SK-N-SH (cell line): ENCODE measurements around the gene SCML2. TPM values are rescaled to one million over a fixed set of nuclear protein-coding genes. Genes with fewer than 3 reads are reported as not detected.

Experiments
- CTCF ChIA-PET: fragments of 300-600, 350-600 bp; formaldehyde crosslinking; extraction: SDS; loops from one replicate; lab custom pipeline; 2021; lab: Yijun Ruan, JAX
- POLR2A ChIA-PET: fragments of 350-600 bp; sonication (Branson Sonifier 250); formaldehyde crosslinking; extraction: SDS; loops from one replicate; lab custom pipeline; 2020; ENCODE audit warnings: antibody characterized with exemption, inconsistent platforms; lab: Yijun Ruan, JAX
- DNase-seq: peaks from one replicate; pipeline ENCODE4 v3.0.0; 2012
- H2AFZ ChIP-seq: fragments of 200-600 bp; sonication (generic); 2 replicates; pipeline ENCODE4 v1.8.1; 2016; ENCODE audit warnings: antibody characterized with exemption, mild to moderate bottlenecking, low read depth
- H3F3A ChIP-seq: fragments of 200-600 bp; sonication (generic); replicated peaks from 2 replicates; pipeline ENCODE3; 2016; ENCODE audit warnings: antibody characterized with exemption, mild to moderate bottlenecking; ENCODE audit not compliant: insufficient read depth
- H3K27ac ChIP-seq, 2 experiments: fragments of 200-500 bp in 1 of 2; fragments of 200-600 bp in 1 of 2; sonication (Bioruptor generic) in 1 of 2; sonication (generic), shearing (Covaris generic) in 1 of 2; 2 replicates each; pipeline versions ENCODE4 v1.5.1 to v1.6.1; 2014 to 2016; ENCODE audit warnings: low read depth in 2 of 2, inconsistent platforms in 1 of 2, low read length in 1 of 2, mild to moderate bottlenecking in 1 of 2, mixed read lengths in 1 of 2
- H3K27me3 ChIP-seq: fragments of 200-600 bp; sonication (generic), shearing (Covaris generic); 2 replicates; pipeline ENCODE4 v1.6.1; 2016; ENCODE audit warnings: mixed run types; ENCODE audit not compliant: insufficient read depth
- H3K36me3 ChIP-seq, 2 experiments: fragments of 200-500 bp in 1 of 2; fragments of 200-600 bp in 1 of 2; sonication (Bioruptor generic) in 1 of 2; sonication (generic) in 1 of 2; replicated peaks in 1 of 2; 2 replicates each; pipeline versions ENCODE3 to v1.5.1; 2014 to 2016; ENCODE audit warnings: low read length in 1 of 2, mild to moderate bottlenecking in 1 of 2; ENCODE audit not compliant: insufficient read depth in 2 of 2, control insufficient read depth in 1 of 2
- H3K4me1 ChIP-seq, 2 experiments: fragments of 200-500 bp in 1 of 2; fragments of 200-600 bp in 1 of 2; sonication (Bioruptor generic) in 1 of 2; sonication (generic), shearing (Covaris generic) in 1 of 2; 2 replicates each; pipeline versions ENCODE4 v1.5.1 to v1.6.1; 2014 to 2016; ENCODE audit warnings: low read depth in 1 of 2, low read length in 1 of 2, mixed run types in 1 of 2; ENCODE audit not compliant: insufficient read depth in 2 of 2, control insufficient read depth in 1 of 2
- H3K4me2 ChIP-seq: fragments of 200-600 bp; sonication (generic), shearing (Covaris generic); 2 replicates; pipeline ENCODE4 v1.6.1; 2017; ENCODE audit warnings: mixed run types
- H3K4me3 ChIP-seq, 2 experiments: fragments of 200-500 bp in 1 of 2; fragments of 200-600 bp in 1 of 2; sonication (Bioruptor generic) in 1 of 2; sonication (generic), shearing (Covaris generic) in 1 of 2; 2 replicates each; pipeline versions ENCODE4 v1.5.1 to v1.8.1; 2014 to 2016; ENCODE audit warnings: low read depth in 2 of 2, inconsistent platforms in 1 of 2, low read length in 1 of 2, mild to moderate bottlenecking in 1 of 2, mixed read lengths in 1 of 2, moderate library complexity in 1 of 2
- H3K79me2 ChIP-seq: fragments of 200-600 bp; sonication (generic); 2 replicates; pipeline ENCODE4 v1.8.1; 2017; ENCODE audit warnings: mild to moderate bottlenecking; ENCODE audit not compliant: insufficient read depth
- H3K9ac ChIP-seq: fragments of 200-600 bp; sonication (generic); 2 replicates; pipeline ENCODE4 v1.6.1; 2017; ENCODE audit warnings: mixed run types
- H3K9me2 ChIP-seq: fragments of 200-600 bp; sonication (generic); 2 replicates; pipeline ENCODE4 v1.6.1; 2017; ENCODE audit warnings: mixed run types
- H3K9me3 ChIP-seq: fragments of 200-600 bp; sonication (generic); 2 replicates; pipeline ENCODE4 v1.6.1; 2017; ENCODE audit warnings: mixed run types, mild to moderate bottlenecking, moderate library complexity
- H4K20me1 ChIP-seq: fragments of 200-600 bp; sonication (generic); 2 replicates; pipeline ENCODE4 v1.6.1; 2017; ENCODE audit warnings: mild to moderate bottlenecking, mixed run types; ENCODE audit not compliant: insufficient read depth
- CTCF ChIP-seq: fragments of 200-600 bp; sonication (generic); IDR thresholded peaks from 2 replicates; pipeline ENCODE4 v1.6.1; 2017; ENCODE audit warnings: antibody characterized with exemption, mild to moderate bottlenecking, moderate library complexity
- JUND ChIP-seq: IDR thresholded peaks from 2 replicates; pipeline ENCODE4 v1.4.0; 2012
- NFIC ChIP-seq: IDR thresholded peaks from 2 replicates; pipeline ENCODE4 v1.4.0; 2012; ENCODE audit warnings: borderline replicate concordance
- SIN3A ChIP-seq: IDR thresholded peaks from 2 replicates; pipeline ENCODE4 v1.6.1; 2012; ENCODE audit warnings: low read depth, mild to moderate bottlenecking, low read length, moderate library complexity, borderline replicate concordance
- SMC3 ChIP-seq: IDR thresholded peaks from 2 replicates; pipeline ENCODE4 v1.6.1; 2012; ENCODE audit warnings: low read depth, low read length, improper control_type of control experiment
- TCF12 ChIP-seq: IDR thresholded peaks from 2 replicates; pipeline ENCODE4 v1.4.0; 2012
- WGBS: methylation state at CpG from one replicate; pipeline ENCODE4 v1.1.6; 2017; ENCODE audit warnings: low lambda C conversion rate; 5-methylcytosine and 5-hydroxymethylcytosine counted together
- polyA plus RNA-seq, 3 experiments: library from polyadenylated mRNA; depleted of rRNA; stranded (reverse); fragments of >200 nt; gene quantifications; 2 replicates each; pipeline ENCODE4 v1.2.3, GENCODE V29; 2012
- TF ChIP-seq, protein P1 (sequence below): fragments of 150-350 bp; IDR thresholded peaks from 2 replicates; pipeline ENCODE4 v1.6.1; 2017; ENCODE audit warnings: antibody characterized with exemption, low read length, low read depth, borderline replicate concordance
- TF ChIP-seq, protein P2 (sequence below): IDR thresholded peaks from 2 replicates; pipeline ENCODE4 v1.4.0; 2012; ENCODE audit warnings: low read depth

The SCML2 gene
- polyA plus RNA-seq, 1 of the 3 experiments (the other 2 are of a cell fraction): 3.2 TPM

DNA sequence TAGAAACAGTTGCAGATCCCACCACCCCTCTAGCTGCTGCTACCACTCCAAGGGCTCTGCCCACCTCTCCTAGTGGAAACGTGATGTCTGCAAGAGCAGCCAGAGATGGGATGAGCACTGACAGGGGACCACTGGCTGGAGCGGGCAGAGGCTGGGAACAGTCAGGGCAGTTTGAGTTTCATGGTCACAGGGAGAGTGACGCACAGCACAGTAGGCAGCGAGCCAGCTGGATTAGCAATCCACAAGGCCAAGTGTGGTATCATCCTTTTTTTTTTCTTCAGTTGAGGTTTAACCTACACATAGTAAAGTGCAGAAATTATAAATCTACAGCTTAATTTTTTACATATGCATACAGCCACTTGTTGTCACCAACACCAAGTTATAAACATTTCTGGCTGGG, 6.4 kb upstream of the SCML2 start:
- Histone ChIP-seq H3K9me2 (no peaks in the 10 kb centered on the region), H3K4me2 (no peak overlapping the region), H3K36me3 (no peaks in the 10 kb centered on the region), H3F3A (no peaks in the 10 kb centered on the region), H3K27me3 (peaks cover 12% of the 10 kb centered on the region), H2AFZ (no peak overlapping the region), H3K9me3 (no peaks in the 10 kb centered on the region), H3K4me1 (no peaks in the 10 kb centered on the region)
- 32% methylated on average over 3 of the region's 4 CpGs for WGBS
- ChIA-PET CTCF (no interaction called here), POLR2A (no interaction called here)
- TF ChIP-seq CTCF (no peak), SMC3 (no peak), SIN3A (no peak)
- TF ChIP-seq, protein P1, sequence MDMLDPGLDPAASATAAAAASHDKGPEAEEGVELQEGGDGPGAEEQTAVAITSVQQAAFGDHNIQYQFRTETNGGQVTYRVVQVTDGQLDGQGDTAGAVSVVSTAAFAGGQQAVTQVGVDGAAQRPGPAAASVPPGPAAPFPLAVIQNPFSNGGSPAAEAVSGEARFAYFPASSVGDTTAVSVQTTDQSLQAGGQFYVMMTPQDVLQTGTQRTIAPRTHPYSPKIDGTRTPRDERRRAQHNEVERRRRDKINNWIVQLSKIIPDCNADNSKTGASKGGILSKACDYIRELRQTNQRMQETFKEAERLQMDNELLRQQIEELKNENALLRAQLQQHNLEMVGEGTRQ: no peak
- TF ChIP-seq, all 33 proteins: peak for 0
- no peaks in the 10 kb centered on the region for H3K79me2 ChIP-seq
- H4K20me1 ChIP-seq: no peaks in the 10 kb centered on the region
- no peak overlapping the region for H3K27ac ChIP-seq
- no peak overlapping the region for H3K9ac ChIP-seq
- no peak for DNase-seq
- no peak overlapping the region for H3K4me3 ChIP-seq

GRCh38 chrX:18353931-18354368, 538 bp downstream of the SCML2 start:
- peak overlapping the region; percentile 72; the same call in 1 of the 2 replicates for H2AFZ ChIP-seq
- H3K4me1 ChIP-seq: peaks cover 0 to 5% of the 10 kb centered on the region in 2 experiments; a peak in 2 of 4 replicates
- no peaks in the 10 kb centered on the region for H4K20me1 ChIP-seq
- H3K4me2 ChIP-seq: peak overlapping the region; percentile 79
- no peaks in the 10 kb centered on the region for H3F3A ChIP-seq
- peaks cover 29% of the 10 kb centered on the region for H3K79me2 ChIP-seq
- H3K9ac ChIP-seq: peak overlapping the region; percentile 57
- H3K27ac ChIP-seq: peak overlapping the region; percentile 18 to 36; a peak in 1 of 4 replicates
- DNase-seq: peak; percentile 70
- 43% methylated on average over 36 of the region's 50 CpGs for WGBS
- no peaks in the 10 kb centered on the region for H3K36me3 ChIP-seq
- TF ChIP-seq, protein P2, sequence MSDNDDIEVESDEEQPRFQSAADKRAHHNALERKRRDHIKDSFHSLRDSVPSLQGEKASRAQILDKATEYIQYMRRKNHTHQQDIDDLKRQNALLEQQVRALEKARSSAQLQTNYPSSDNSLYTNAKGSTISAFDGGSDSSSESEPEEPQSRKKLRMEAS: 0 out of 2 replicates have a peak, but pooled peaks have one; percentile 16
- no peak for TF ChIP-seq JUND
- TF ChIP-seq CTCF: peak; percentile 33
- no peak for TF ChIP-seq TCF12
- TF ChIP-seq NFIC: no peak
- H3K27me3 ChIP-seq: no peaks in the 10 kb centered on the region; the same call in 1 of the 2 replicates
- CTCF ChIA-PET: interaction anchor here (1.0 to 1.6 kb wide), 5 partner anchors 20 to 409 kb away, joined by 3 to 6 read pairs (median 4); no protein-coding TSS in a partner anchor
- POLR2A ChIA-PET: no interaction called here
- H3K9me3 ChIP-seq: no peaks in the 10 kb centered on the region
- H3K9me2 ChIP-seq: no peaks in the 10 kb centered on the region
- H3K4me3 ChIP-seq: peak overlapping the region; percentile 58 to 59
